GM12892 (cell line): Measurements from ENCODE around the gene SPRY1.

Experiments
- POLR2A ChIP-seq: IDR thresholded peaks from 2 replicates; pipeline ENCODE4 v1.6.1; 2011; ENCODE audit warnings: low read depth, low read length, control low read depth
- TAF1 ChIP-seq: IDR thresholded peaks from 2 replicates; pipeline ENCODE4 v1.6.1; 2011; ENCODE audit warnings: low read depth, mild to moderate bottlenecking, control low read depth, low read length, borderline replicate concordance

DNA sequence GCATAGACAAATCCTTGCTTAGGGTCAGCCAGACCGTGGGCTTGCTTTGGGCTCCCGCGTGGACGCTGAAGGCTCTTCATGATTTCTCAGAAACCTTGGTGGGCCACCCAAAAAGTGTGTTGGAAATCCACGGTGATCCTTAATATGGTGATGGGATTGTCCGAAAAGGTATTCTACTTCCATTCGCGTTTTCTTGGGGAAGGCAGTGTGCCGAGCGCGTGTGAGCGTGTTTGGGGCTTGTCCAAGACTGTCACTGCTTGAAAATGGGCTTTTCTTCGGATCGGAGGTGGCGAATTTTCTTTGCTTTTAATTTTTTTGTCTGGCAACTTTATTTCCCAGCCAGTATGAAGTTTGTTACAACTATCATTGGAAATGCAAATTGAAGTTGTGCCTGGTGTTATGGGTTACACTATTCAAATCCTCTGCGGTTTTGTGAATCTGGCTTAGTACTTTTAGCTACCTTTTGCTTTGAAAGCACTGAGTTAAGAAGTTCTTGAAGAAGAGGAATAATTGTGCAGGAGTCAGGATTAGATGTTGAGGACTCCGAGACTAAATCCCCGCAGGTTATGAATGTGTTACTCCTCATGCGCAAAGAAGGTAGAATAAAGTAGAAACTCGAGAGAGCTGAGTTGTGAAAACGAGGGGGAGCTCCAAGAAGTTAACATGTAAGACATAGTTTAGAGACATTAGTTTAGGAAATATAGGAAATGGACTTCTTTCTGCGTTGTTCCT is 3.2 kb downstream of the SPRY1 start:
- TF ChIP-seq POLR2A = no peak
- no peak for TF ChIP-seq TAF1
